HS-5 (cell line): ENCODE measurements around the gene HS6ST1.
A peak's percentile ranks its signal among the peaks of the same experiment; 100 is the strongest.
"Not testable (repeated sequence)": the region's sequence is repeated elsewhere in the genome, so short reads cannot be mapped to it uniquely, and the experiment has no call there.

Experiments
- DNase-seq: peaks from one replicate; pipeline ENCODE4 v3.0.0-alpha.2; 2012; ENCODE audit warnings: low read depth

HS6ST1 gene

DNA sequence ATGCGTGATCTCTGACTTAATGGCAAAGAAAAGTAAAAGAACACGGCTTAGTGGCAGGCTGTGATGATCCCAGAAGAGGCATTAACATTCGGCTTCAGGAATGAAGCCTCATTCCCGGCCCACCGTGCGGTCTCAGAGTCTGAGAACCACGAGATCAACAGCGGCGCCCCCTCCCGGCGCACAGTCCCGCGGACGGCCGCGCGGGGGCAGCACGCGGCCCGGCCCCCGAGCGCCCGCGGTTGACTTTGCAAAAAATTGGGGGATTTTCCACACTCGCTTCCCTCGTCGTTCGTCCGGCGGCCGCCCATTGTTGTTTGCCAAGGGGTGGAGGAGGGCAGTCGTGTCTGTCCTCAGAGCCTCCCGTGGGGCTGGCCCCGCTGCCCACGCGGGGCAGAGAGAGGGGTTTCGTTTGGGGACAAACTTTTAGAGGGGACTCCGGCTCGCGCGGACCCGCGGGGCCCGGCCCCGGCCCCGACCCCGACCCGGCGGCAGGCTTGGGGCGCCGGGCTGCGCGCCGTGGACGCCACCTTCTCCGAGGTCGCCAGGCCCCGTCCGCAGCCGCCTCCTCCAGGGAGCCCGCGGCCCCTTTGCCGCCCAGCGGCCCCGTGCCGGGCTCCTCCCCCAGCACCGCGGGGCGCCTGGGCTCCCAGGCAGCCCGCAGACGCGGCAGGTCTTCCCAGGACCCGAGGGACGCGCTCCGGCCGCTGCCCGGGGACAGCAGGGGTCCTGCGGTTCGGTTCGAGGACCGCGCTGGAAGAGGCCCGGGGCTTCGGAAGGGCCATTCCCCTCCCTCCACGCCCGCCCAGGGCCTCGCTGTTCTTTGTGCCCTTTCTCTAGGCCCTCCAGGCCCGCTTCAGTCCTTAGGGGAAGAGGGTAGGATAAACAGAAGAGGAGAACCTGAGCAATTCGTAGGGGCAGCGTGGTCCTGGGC is 3.4 kb upstream of the HS6ST1 start:
- DNase-seq: peak; percentile 47

DNA sequence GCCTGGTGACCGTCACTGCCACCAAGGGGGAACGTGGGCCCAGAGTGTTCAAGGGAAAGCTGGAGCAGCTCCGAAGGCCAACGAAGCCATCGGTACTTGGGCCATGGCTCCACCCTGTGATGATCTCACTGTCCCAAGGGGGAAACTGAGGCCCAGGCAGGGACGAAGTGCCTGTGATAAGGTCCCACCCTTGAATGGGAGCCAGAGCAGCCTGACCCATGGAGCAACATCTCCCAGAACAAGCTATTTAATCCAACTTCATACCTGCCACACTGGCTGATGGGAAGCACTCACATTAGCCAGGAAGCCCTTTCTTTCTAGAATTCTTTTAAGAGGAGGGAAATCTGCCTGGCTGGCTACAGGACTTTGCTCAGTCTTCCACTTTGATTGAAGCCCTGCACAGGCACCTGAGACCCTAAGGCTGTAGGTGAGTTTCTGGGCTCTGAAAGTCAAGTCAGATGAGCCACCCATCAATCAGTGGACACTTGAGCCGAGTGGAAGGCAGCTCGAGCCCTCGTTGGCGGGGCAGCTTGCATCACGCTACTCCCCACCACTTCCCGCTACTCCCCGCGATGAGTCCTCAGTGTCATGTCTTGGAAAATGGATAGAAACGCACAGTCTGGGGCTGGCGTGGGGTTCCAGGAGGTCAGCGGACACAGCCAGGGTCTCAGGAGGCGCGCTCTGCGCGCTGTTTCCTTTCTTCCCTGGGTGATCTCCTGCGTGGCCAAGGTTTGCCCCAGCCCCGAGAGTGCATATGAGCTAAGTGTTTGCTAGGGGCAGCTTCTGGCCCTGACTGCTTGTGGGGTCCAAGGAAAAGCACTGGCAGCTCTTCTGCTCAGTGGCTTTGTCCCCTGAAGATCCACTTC is 2.5 kb upstream of the HS6ST1 start:
- no peak for DNase-seq

GRCh38 chr2:128320192-128320905 is 1.7 kb upstream of the HS6ST1 start:
- no peak for DNase-seq

DNA sequence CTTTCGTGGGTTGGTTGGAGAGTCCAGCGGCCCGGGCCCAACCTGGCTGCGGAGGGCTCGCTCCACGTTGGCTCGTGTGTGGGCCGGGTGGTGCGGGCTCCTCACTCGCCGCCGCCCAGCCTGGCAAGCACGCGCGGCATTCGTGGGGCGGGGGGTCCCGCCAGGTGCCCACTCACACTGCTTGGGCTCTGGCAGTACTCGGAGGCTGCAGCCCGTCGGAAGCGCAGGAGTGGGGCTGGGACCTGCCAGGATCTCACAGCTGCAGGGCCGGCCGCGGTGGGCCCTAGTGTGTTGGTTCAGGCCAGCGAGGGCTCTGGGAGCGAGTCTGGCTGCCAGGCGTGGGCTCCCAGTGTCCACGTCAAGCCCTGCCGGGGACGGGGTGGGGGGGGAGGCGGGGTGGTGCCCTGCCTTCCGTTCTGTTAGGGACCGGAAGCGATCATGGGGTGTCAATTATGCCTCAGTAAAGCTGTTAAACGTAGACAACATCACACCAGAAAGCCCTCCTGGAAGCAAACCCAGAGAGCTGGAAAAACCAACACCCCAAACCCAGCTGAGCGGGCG is 1.0 kb upstream of the HS6ST1 start:
- no peak for DNase-seq

- DNase-seq: not testable (repeated sequence)
Measured at GRCh38 chr2:128318245-128318644, 423 bp downstream of the HS6ST1 start.

- not testable (repeated sequence) for DNase-seq
Measured at GRCh38 chr2:128317899-128318225, 806 bp downstream of the HS6ST1 start.

DNA sequence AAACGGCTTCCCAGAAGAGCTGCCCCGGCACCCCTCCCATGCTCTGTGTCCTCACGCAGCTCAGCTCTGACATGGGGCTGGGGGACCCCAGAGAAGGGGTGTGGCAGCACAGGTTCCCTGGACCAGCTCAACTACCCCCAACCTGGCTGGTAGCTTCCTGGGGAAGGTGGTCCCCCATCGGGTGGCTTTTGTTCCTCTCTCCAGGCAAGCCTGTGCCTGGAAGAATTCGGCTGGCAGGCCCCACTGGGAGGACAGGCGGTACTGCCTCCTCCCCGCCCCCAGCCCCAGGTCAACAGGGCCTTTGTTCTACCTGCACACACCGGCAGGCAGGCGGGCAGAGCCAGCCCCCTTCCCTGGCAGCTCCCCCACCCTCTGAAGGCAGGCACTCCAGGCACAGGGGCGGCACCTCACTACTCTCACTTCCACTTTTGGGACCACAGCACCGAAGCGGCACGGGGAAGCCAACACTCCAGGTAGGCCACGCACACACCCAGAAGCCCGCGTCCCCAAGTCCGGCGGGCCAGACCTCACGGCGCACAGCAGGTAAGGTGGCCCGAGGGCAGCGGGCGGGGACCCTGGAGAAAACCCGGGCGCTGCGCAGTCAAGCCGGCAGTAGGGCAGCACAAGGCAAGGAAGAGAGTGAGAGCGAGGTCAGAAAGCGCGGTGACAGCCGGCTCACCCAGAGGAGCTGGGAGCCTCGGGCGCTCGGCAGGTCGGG is 1.3 kb downstream of the HS6ST1 start:
- no peak for DNase-seq

DNA sequence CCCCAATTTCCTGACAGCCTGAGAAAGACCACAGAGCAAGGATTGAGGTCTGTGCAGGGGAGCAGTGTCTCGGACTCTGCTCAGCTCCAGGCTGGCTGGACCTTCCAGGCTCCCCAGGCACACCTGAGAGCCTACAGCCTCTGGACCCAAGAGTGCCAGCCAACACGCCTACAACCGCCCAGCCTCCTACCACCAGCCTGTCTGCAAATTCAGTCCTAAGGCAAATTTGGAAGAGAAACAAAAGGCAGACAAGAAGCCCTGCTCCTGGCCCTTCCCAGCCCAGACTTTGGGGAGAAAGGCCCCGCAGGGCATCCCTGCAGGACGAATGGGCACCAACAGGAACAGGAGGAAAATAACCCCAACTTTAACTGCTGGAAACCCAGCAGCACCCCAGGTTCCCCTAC is 1.9 kb downstream of the HS6ST1 start:
- no peak for DNase-seq

- DNase-seq: no peak
Measured at GRCh38 chr2:128315829-128316776, 2.6 kb downstream of the HS6ST1 start.

DNA sequence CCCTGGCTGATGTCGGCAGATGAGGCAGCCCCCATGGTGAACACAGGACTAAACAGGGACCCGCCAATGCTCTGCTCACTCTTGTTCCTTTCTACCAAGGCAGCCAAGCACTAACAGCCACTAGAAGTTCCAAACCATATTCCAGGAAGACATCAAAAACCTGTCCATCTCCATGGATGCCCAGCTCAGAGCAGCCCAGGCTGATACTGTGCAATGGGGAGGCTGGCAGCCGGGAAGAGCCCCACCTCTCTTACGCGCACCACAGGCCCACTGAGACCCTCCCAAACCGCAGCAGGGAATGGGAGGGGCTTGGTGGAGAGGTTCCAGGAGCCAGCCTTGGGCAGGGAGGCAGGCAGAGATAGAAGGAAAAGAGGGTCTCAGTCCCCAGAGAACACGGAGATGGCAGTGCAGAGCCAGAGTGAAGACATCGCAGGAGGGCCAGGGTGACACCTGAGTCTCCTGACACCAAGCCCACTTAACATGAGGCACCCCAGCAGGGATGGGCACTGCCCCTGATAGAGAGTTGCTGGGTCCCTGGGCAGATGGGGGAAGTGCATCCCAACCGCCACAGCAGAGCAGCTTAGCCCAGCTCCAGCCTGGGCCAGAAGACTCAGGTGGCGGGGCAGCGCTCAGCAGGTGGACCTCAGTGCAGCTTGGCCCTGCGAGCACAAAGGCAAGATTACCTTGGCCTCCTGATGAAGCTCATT is 3.4 kb downstream of the HS6ST1 start:
- DNase-seq: no peak

DNA sequence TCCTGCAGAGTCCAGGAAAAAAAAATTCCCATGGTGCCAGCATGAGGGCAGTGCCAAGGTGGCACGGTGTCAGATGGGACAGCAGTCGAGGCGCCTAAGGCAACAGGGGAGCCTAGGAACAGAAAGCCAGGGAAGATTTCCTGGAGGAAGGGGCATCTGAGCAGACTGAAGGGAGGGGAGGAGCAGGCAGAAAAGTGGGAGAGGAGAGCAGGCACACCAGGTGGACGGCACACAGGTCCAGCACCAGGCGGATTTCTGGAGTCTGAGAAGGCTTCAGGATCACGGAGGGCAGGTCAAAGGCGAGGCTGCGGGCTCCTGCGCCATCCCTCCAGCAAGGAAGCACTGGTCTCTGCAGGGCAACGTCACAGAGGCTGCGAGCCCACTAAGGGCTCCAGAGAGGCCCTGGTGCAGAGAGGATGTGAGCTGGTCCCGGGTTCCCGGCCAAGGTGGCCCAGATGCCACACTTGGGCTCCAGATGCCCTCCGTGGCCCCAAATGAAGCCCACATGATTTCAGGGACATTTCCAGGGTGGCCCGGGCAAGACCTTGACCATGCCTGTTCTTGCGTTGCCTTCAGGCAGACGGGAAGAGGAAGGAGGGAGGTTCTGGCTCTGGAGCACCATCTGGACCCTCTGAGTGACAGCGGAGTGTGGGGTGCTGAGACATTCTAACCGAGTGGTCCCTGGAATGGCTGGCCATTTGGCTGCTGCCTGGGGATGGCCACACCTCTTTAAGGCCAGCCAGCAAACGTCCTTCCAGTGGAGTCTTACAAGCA is 4.1 kb downstream of the HS6ST1 start:
- DNase-seq: no peak

GRCh38 chr2:128313931-128314347 is 4.7 kb downstream of the HS6ST1 start:
- DNase-seq: no peak

GRCh38 chr2:128313091-128313836 is 5.4 kb downstream of the HS6ST1 start:
- DNase-seq: no peak

DNA sequence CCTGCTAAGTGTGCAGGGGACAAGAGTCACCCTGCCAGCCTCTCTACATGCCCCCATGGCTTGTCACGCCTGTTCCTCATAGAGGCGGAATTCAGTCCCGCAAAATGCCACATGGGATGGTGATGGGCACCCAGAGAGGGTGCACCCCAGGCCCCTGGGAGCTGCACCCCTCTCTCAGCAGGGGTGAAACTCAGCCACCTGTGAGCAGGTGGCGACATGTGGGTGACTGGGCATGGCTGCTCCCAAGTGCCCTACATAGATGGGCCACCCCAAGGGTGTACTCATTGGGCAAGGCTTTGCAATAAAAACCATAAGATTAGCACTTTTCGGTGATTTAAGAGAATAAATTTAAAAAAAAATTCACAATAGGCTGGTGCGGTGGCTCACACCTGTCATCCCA is 6.3 kb downstream of the HS6ST1 start:
- no peak for DNase-seq

DNA sequence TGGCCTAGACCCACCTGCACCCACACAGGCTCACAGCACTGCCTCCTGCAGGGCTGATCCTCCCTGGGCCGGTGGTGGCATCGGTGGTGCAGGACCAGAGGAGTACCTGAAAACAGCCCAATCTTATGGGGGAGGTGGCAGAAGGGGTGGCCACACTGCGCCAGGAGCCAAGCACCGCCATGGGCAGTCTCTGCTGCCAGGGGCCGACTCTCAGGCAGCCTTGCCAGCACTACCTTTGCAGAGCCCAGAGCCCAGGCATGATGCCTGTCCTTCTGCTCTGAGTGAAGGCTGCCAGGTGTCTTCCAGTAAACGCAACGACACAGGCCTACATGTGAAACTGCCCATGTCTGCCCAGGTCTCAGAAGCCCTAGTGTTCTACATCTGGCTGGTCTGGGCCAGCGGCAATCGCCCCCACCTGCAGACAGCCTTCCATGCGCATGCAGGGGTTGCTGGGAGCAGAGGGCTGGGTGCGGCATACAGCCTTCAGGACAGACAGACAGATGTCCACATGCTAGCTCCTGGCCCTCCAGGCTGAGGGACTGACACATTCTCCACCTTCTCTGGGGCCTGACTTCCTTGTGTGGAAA is 6.8 kb downstream of the HS6ST1 start:
- DNase-seq: no peak

- DNase-seq: no peak
Measured at GRCh38 chr2:128311216-128311754, 7.4 kb downstream of the HS6ST1 start.

DNA sequence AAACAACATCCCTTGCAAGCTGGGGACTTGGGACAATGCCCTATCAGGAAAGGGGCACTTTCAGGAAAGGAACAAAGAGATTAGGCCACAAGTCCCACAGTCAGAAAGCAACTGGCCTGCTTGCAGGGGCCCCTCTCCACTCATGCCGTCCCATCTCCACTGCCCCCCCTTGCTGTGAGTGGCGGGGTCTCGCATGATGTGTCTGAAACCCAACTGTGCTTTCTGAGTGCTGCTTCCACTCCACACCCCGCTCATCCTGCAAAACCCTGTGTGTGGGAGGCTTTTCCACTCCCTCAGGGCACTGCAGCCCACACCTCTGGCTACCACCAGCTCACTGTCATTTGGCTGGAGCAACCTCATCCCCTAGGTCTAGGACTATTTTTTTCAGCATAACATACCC is 7.9 kb downstream of the HS6ST1 start:
- no peak for DNase-seq
